H9 (cell line): Measurements from ENCODE around the gene TMEM107. TPM values are rescaled to one million over a fixed set of nuclear protein-coding genes. Genes with fewer than 3 reads are reported as not detected.

Experiments
- DNase-seq: peaks from one replicate; pipeline ENCODE4 v3.0.0-alpha.2; 2017
- H2AFZ ChIP-seq: one replicate; pipeline ENCODE4 v1.6.1; 2013; ENCODE audit warnings: mild to moderate bottlenecking, low read length, control low read depth, moderate library complexity
- H2AK5ac ChIP-seq: 2 replicates; pipeline ENCODE4 v1.6.1; 2013; ENCODE audit warnings: low read length, control low read depth, mixed read lengths; ENCODE audit not compliant: insufficient read length
- H2BK120ac ChIP-seq: one replicate; pipeline ENCODE4 v1.6.1; 2013; ENCODE audit warnings: low read depth, mild to moderate bottlenecking, low read length, control low read depth, inconsistent platforms; ENCODE audit not compliant: poor library complexity, severe bottlenecking
- H2BK12ac ChIP-seq: 2 replicates; pipeline ENCODE4 v1.6.1; 2013; ENCODE audit warnings: low read length, control low read depth, mixed read lengths, low read depth; ENCODE audit not compliant: insufficient read length
- H2BK15ac ChIP-seq: 2 replicates; pipeline ENCODE4 v1.6.1; 2013; ENCODE audit warnings: low read depth, low read length, control low read depth
- H2BK20ac ChIP-seq: one replicate; pipeline ENCODE4 v1.6.1; 2013; ENCODE audit warnings: low read depth, mild to moderate bottlenecking, low read length, control low read depth, inconsistent platforms; ENCODE audit not compliant: poor library complexity, severe bottlenecking
- H2BK5ac ChIP-seq: 2 replicates; pipeline ENCODE4 v1.6.1; 2013; ENCODE audit warnings: low read length, control low read depth, mixed read lengths; ENCODE audit not compliant: insufficient read length
- H3K14ac ChIP-seq: 2 replicates; pipeline ENCODE4 v1.6.1; 2013; ENCODE audit warnings: low read length, control low read depth; ENCODE audit not compliant: insufficient read depth
- H3K18ac ChIP-seq: 2 replicates; pipeline ENCODE4 v1.6.1; 2013; ENCODE audit warnings: low read depth, mild to moderate bottlenecking, mixed read lengths, low read length, control low read depth; ENCODE audit not compliant: insufficient read length
- H3K23ac ChIP-seq: 2 replicates; pipeline ENCODE4 v1.6.1; 2013; ENCODE audit warnings: low read length, control low read depth, mixed read lengths, low read depth; ENCODE audit not compliant: insufficient read length
- H3K23me2 ChIP-seq: 2 replicates; pipeline ENCODE4 v1.6.1; 2013; ENCODE audit warnings: low read depth, mild to moderate bottlenecking, mixed read lengths, low read length, control low read depth; ENCODE audit not compliant: insufficient read length, poor library complexity, severe bottlenecking
- H3K27ac ChIP-seq: 2 replicates; pipeline ENCODE4 v1.5.1; 2013; ENCODE audit warnings: low read length, control low read depth, mixed read lengths, low read depth; ENCODE audit not compliant: insufficient read length
- H3K27me3 ChIP-seq: 2 replicates; pipeline ENCODE4 v1.6.1; 2013; ENCODE audit warnings: low read length, control low read depth, inconsistent platforms; ENCODE audit not compliant: insufficient read depth
- H3K4ac ChIP-seq: 2 replicates; pipeline ENCODE4 v1.6.1; 2013; ENCODE audit warnings: low read depth, mild to moderate bottlenecking, control low read depth, inconsistent platforms, low read length, moderate library complexity
- H3K4me1 ChIP-seq: 2 replicates; pipeline ENCODE4 v1.6.1; 2013; ENCODE audit warnings: low read length, control low read depth, inconsistent platforms; ENCODE audit not compliant: insufficient read depth
- H3K4me2 ChIP-seq: 2 replicates; pipeline ENCODE4 v1.6.1; 2013; ENCODE audit warnings: low read length, control low read depth, mixed read lengths; ENCODE audit not compliant: insufficient read length, insufficient read depth
- H3K56ac ChIP-seq: 2 replicates; pipeline ENCODE4 v1.6.1; 2013; ENCODE audit warnings: low read depth, mild to moderate bottlenecking, mixed read lengths, low read length, control low read depth; ENCODE audit not compliant: insufficient read length
- H3K79me1 ChIP-seq: 2 replicates; pipeline ENCODE4 v1.6.1; 2013; ENCODE audit warnings: low read depth, mild to moderate bottlenecking, moderate library complexity, low read length, control low read depth, inconsistent platforms; ENCODE audit not compliant: insufficient read depth, poor library complexity, severe bottlenecking
- H3K79me2 ChIP-seq: 2 replicates; pipeline ENCODE4 v1.6.1; 2013; ENCODE audit warnings: low read length, control low read depth, inconsistent platforms; ENCODE audit not compliant: insufficient read depth
- H3K9ac ChIP-seq: 2 replicates; pipeline ENCODE4 v1.6.1; 2013; ENCODE audit warnings: low read length, control low read depth, mixed read lengths; ENCODE audit not compliant: insufficient read length; ENCODE audit errors: extremely low read depth
- H3K9me3 ChIP-seq: one replicate; pipeline ENCODE4 v1.6.1; 2013; ENCODE audit warnings: low read depth, low read length, inconsistent platforms; ENCODE audit not compliant: control insufficient read depth
- H3T11ph ChIP-seq: one replicate; pipeline ENCODE4 v1.6.1; 2013; ENCODE audit warnings: mild to moderate bottlenecking, low read length, control low read depth, inconsistent platforms
- H4K20me1 ChIP-seq: one replicate; pipeline ENCODE4 v1.6.1; 2013; ENCODE audit not compliant: control insufficient read depth, insufficient read length, insufficient read depth
- H4K5ac ChIP-seq: 2 replicates; pipeline ENCODE4 v1.6.1; 2013; ENCODE audit warnings: low read depth, mild to moderate bottlenecking, mixed read lengths, low read length, control low read depth; ENCODE audit not compliant: insufficient read length
- H4K8ac ChIP-seq: replicated peaks from 2 replicates; pipeline ENCODE4 v1.6.1; 2013; ENCODE audit warnings: low read length, control low read depth, mixed read lengths, low read depth; ENCODE audit not compliant: insufficient read length
- H4K91ac ChIP-seq: 2 replicates; pipeline ENCODE4 v1.6.1; 2013; ENCODE audit warnings: low read depth, mild to moderate bottlenecking, moderate library complexity, mixed read lengths, low read length, control low read depth; ENCODE audit not compliant: insufficient read length
- H3K27ac Mint-ChIP-seq, 3 experiments: 2 replicates in 2 of 3; 3 replicates in 1 of 3; pipeline ENCODE4 v1.8.0; 2020 to 2021; ENCODE audit warnings: mixed read lengths in 3 of 3, mild to moderate bottlenecking in 1 of 3, moderate library complexity in 1 of 3
- H3K27me3 Mint-ChIP-seq: 2 replicates; pipeline ENCODE4 v1.8.0; 2021; ENCODE audit warnings: low read depth, mild to moderate bottlenecking, moderate library complexity, mixed read lengths
- H3K36me3 Mint-ChIP-seq, 3 experiments: 2 replicates in 2 of 3; 3 replicates in 1 of 3; pipeline ENCODE4 v1.8.0; 2020 to 2021; ENCODE audit warnings: low read depth in 3 of 3, mixed read lengths in 3 of 3; ENCODE audit not compliant: insufficient read depth in 1 of 3
- H3K4me1 Mint-ChIP-seq, 2 experiments: 2 replicates each; pipeline ENCODE4 v1.8.0; 2020; ENCODE audit warnings: mixed read lengths in 2 of 2
- H3K4me3 Mint-ChIP-seq, 2 experiments: 2 replicates in 1 of 2; 3 replicates in 1 of 2; pipeline ENCODE4 v1.8.0; 2020 to 2021; ENCODE audit warnings: mild to moderate bottlenecking in 2 of 2, mixed read lengths in 2 of 2, moderate library complexity in 1 of 2
- H3K9me3 Mint-ChIP-seq, 2 experiments: 2 replicates in 1 of 2; 3 replicates in 1 of 2; pipeline ENCODE4 v1.8.0; 2020; ENCODE audit warnings: mild to moderate bottlenecking in 2 of 2, mixed read lengths in 2 of 2, moderate library complexity in 1 of 2
- CTCF ChIP-seq: fragments of 200-600 bp; sonication (generic); conservative IDR thresholded peaks from 3 replicates; pipeline ENCODE4 v1.8.0; 2021; ENCODE audit warnings: antibody characterized with exemption, mild to moderate bottlenecking
- WGBS: extraction: QIAGEN DNeasy Blood & Tissue Kit; methylation state at CpG from one replicate; pipeline ENCODE4 v1.1.7; 2013; ENCODE audit warnings: missing lambda C conversion rate, low lambda C conversion rate, mixed read lengths; ENCODE audit not compliant: insufficient read length; ENCODE audit errors: extremely low coverage; 5-methylcytosine and 5-hydroxymethylcytosine counted together
- total RNA-seq: library from RNA; stranded (reverse); gene quantifications from 2 replicates; pipeline ENCODE4 v1.2.1, GENCODE V29; 2021

TMEM107 gene
- total RNA-seq, 1 experiment from 2014 or later = 12.7 TPM

- Histone ChIP-seq H4K8ac (no peak overlapping the region), H3K9me3 (no peaks in the 10 kb centered on the region), H3K4me1 (peaks cover 5% of the 10 kb centered on the region; the same call in 1 of the 2 replicates), H2AK5ac (no peak overlapping the region), H4K91ac (no peak overlapping the region), H2AFZ (no peak overlapping the region), H3K23me2 (peaks cover 10% of the 10 kb centered on the region), H3K9ac (peak overlapping the region; percentile 82), H3K18ac (peak overlapping the region; percentile 76), H2BK120ac (no peak overlapping the region), H3K79me2 (no peaks in the 10 kb centered on the region), H3K27me3 (no peaks in the 10 kb centered on the region), H3K23ac (no peak overlapping the region), H2BK12ac (no peak overlapping the region), H3K14ac (peak overlapping the region; percentile 92; the same call in 1 of the 2 replicates), H3T11ph (no peak overlapping the region), H3K56ac (no peak overlapping the region), H3K27ac (no peak overlapping the region), H3K4ac (no peak overlapping the region), H2BK5ac (no peak overlapping the region), H4K5ac (no peak overlapping the region), H2BK15ac (no peak overlapping the region), H4K20me1 (no peaks in the 10 kb centered on the region), H3K79me1 (no peaks in the 10 kb centered on the region), H2BK20ac (no peak overlapping the region), H3K4me2 (peak overlapping the region; percentile 55)
- no peak for DNase-seq
- Mint-ChIP-seq H3K27me3 (no peaks in the 10 kb centered on the region), H3K4me3 (peak overlapping the region; percentile 89 to 93), H3K36me3 (no peaks in the 10 kb centered on the region; a peak in 1 of 7 replicates), H3K9me3 (no peaks in the 10 kb centered on the region; a peak in 1 of 5 replicates), H3K27ac (peak overlapping the region; percentile 27 to 95 (median 73); a peak in 3 of 7 replicates), H3K4me1 (peaks cover 26 to 28% of the 10 kb centered on the region in 2 experiments)
- WGBS = no CpG with 5 or more reads among the region's 19 CpGs
- no peak for TF ChIP-seq CTCF
Observed at GRCh38 chr17:8176998-8177731, 985 bp upstream of the TMEM107 start.
